ENCODE data around the gene UMPS. TPM values are rescaled to one million over a fixed set of nuclear protein-coding genes. Genes with fewer than 3 reads are reported as not detected.
A peak's percentile ranks its signal among the peaks of the same experiment; 100 is the strongest.

Gene UMPS
- total RNA-seq, 4 donors from 2014 or later: 18.5 to 37.4 (median 25.5) TPM

- Histone ChIP-seq H3K27me3 (no peaks in the 10 kb centered on the region), H3K36me3 (no peaks in the 10 kb centered on the region), H3K4me3 (replicated peaks in 1 of 3) (no peak overlapping the region), H3K9me3 (no peaks in the 10 kb centered on the region), H3K4me1 (no peaks in the 10 kb centered on the region), H3K27ac (no peak overlapping the region)
- TF ChIP-seq POLR2A (IDR thresholded peaks at IDR 0.05): no peak
- TF ChIP-seq, protein P1, sequence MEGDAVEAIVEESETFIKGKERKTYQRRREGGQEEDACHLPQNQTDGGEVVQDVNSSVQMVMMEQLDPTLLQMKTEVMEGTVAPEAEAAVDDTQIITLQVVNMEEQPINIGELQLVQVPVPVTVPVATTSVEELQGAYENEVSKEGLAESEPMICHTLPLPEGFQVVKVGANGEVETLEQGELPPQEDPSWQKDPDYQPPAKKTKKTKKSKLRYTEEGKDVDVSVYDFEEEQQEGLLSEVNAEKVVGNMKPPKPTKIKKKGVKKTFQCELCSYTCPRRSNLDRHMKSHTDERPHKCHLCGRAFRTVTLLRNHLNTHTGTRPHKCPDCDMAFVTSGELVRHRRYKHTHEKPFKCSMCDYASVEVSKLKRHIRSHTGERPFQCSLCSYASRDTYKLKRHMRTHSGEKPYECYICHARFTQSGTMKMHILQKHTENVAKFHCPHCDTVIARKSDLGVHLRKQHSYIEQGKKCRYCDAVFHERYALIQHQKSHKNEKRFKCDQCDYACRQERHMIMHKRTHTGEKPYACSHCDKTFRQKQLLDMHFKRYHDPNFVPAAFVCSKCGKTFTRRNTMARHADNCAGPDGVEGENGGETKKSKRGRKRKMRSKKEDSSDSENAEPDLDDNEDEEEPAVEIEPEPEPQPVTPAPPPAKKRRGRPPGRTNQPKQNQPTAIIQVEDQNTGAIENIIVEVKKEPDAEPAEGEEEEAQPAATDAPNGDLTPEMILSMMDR (IDR thresholded peaks at IDR 0.05): no peak
- DNase-seq: no peak
- intact Hi-C loops (cut with DNase I): no loop called here
- WGBS, 2 donors: 63 to 75% methylated on average over 7 of the region's 7 CpGs
Measured at GRCh38 chr3:124685481-124685880, 44.8 kb upstream of the UMPS start.

GRCh38 chr3:124686028-124686670 is 44.1 kb upstream of the UMPS start:
- Histone ChIP-seq H3K4me1 (no peaks in the 10 kb centered on the region), H3K27me3 (no peaks in the 10 kb centered on the region), H3K4me3 (replicated peaks in 1 of 3) (no peak overlapping the region), H3K27ac (no peak overlapping the region), H3K9me3 (no peaks in the 10 kb centered on the region), H3K36me3 (no peaks in the 10 kb centered on the region)
- DNase-seq: no peak
- intact Hi-C loops (cut with DNase I): loop anchor here (2.0 kb wide), 1 partner anchor 119 kb away; no protein-coding TSS in a partner anchor
- TF ChIP-seq, protein P1 (IDR thresholded peaks at IDR 0.05): no peak
- no peak for TF ChIP-seq POLR2A (IDR thresholded peaks at IDR 0.05)
- 90 to 93% methylated on average over 3 of the region's 3 CpGs for WGBS, 2 donors

GRCh38 chr3:124688581-124689454 is 41.4 kb upstream of the UMPS start:
- H3K4me1 ChIP-seq: no peaks in the 10 kb centered on the region
- no peak overlapping the region for H3K27ac ChIP-seq
- no peak overlapping the region for H3K4me3 ChIP-seq (replicated peaks in 1 of 3)
- no peak for TF ChIP-seq POLR2A (IDR thresholded peaks at IDR 0.05)
- TF ChIP-seq, protein P1 (IDR thresholded peaks at IDR 0.05): peak; percentile 55 to 86 (median 80)
- WGBS, 2 donors: 21 to 23% methylated on average over 11 of the region's 11 CpGs
- H3K9me3 ChIP-seq: no peaks in the 10 kb centered on the region
- no peaks in the 10 kb centered on the region for H3K36me3 ChIP-seq
- DNase-seq: peak; percentile 79 to 84
- intact Hi-C loops (cut with DNase I): no loop called here
- no peaks in the 10 kb centered on the region for H3K27me3 ChIP-seq

GRCh38 chr3:124691599-124691998 is 38.7 kb upstream of the UMPS start:
- 34 to 41% methylated on average over 3 of the region's 3 CpGs for WGBS, 2 donors

More at GRCh38 chr3:124691599-124691998, 38.7 kb upstream of the UMPS start:
- Histone ChIP-seq H3K27me3 (no peaks in the 10 kb centered on the region), H3K4me1 (no peaks in the 10 kb centered on the region), H3K36me3 (no peaks in the 10 kb centered on the region), H3K9me3 (no peaks in the 10 kb centered on the region), H3K27ac (no peak overlapping the region), H3K4me3 (replicated peaks in 1 of 3) (no peak overlapping the region)
- intact Hi-C loops (cut with DNase I): no loop called here
- DNase-seq: no peak
- TF ChIP-seq POLR2A (IDR thresholded peaks at IDR 0.05): no peak
- TF ChIP-seq, protein P1 (IDR thresholded peaks at IDR 0.05): no peak
